ENCODE results near the gene CALHM5. TPM values are rescaled to one million over a fixed set of nuclear protein-coding genes. Genes with fewer than 3 reads are reported as not detected.

CALHM5 gene
- total and polyA plus RNA-seq, 9 of the 15 experiments (the other 6 are each of a cell fraction or from before 2014, with no cell fraction given) = under 0.01 to 0.05 (median 0.02) TPM; not detected in 2

- no peak for TF ChIP-seq ZNF444 (CRISPR knock-in tag; IDR thresholded peaks at IDR 0.05)
- TF ChIP-seq NFATC3 (IDR thresholded peaks at IDR 0.05) = no peak
- TF ChIP-seq PHF21A (IDR thresholded peaks at IDR 0.05; ENCODE audit: borderline replicate concordance, low read depth) = peak; percentile 52; the same call in 1 of the 2 replicates
- TF ChIP-seq ZFP1 (CRISPR knock-in tag; IDR thresholded peaks at IDR 0.05) = no peak
- TF ChIP-seq ZNF609 (CRISPR knock-in tag; IDR thresholded peaks at IDR 0.05; ENCODE audit: borderline replicate concordance) = no peak
- peak; percentile 65; the same call in 1 of the 2 replicates for TF ChIP-seq CHAMP1 (IDR thresholded peaks at IDR 0.05)
- peak; percentile 27 for TF ChIP-seq LEF1 (IDR thresholded peaks at IDR 0.05)
- TF ChIP-seq CHD7 (IDR thresholded peaks at IDR 0.05; ENCODE audit: low read depth, low read length) = no peak
Observed at GRCh38 chr6:116492331-116493067, 18.9 kb upstream of the CALHM5 start (continued).
